GM19043 (cell line): Measurements from ENCODE around the gene RAB40C.

Experiments used
- ATAC-seq: cut with Tn5 transposase; IDR thresholded peaks from one replicate; pipeline ENCODE4 v1.9.1; 2021; ENCODE audit warnings: low read depth; ENCODE audit not compliant: unreplicated experiment

The RAB40C gene, protein sequence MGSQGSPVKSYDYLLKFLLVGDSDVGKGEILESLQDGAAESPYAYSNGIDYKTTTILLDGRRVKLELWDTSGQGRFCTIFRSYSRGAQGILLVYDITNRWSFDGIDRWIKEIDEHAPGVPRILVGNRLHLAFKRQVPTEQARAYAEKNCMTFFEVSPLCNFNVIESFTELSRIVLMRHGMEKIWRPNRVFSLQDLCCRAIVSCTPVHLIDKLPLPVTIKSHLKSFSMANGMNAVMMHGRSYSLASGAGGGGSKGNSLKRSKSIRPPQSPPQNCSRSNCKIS

GRCh38 chr16:589658-590187 is at the start of gene RAB40C:
TSS of gene RAB40C (plus strand) at chr16:590066. CDS start at chr16:590292, 226 bp downstream.
- ATAC-seq, result peak; percentile 77

- ATAC-seq, result no peak
Observed at GRCh38 chr16:540645-541340, 49.1 kb upstream of the RAB40C start.

DNA sequence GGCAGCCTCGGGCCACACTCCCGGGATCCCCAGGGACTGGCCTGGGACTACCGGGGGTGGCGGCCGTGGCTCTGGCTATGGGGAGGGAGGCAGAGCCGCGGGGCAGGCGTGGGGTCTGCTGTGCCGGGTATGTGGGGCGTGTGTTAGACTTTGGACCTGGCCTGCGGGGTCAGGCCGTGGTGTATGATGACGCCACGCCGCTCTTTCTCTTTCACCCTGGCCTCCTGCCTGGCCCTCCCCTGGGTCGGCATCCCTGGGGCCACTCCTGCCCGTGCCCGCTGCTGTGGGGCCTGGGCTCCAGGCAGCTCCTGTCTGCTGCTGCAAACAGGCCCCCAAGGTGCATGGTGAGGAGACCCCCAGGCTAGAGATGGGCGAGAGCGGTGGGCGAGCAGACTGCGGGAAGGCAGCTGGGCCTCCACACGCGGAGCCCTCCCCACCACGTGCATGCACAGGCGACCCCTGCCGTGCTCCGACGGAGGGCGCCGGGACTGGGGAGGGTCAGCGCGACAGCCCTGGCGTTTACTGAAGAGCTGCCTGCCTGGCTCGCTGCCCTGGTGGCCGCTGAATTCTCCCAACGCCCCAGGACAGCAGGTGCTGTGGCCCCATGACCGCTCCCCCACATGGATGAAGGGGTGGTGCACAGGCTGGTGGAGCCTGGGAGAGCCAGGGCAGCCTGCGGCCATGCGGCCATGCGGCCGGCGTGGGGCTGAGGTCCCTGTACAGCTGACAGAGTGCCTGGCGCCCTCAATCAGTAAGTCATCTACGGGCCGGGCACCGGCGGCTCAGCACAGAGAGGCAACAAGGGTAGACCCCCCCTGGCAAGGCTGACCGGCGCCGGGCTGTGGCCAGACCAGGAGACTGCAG is 46.3 kb upstream of the RAB40C start:
- no peak for ATAC-seq

GRCh38 chr16:544517-544916 is 45.3 kb upstream of the RAB40C start:
- ATAC-seq, result no peak

GRCh38 chr16:546909-547770 is 42.7 kb upstream of the RAB40C start:
- no peak for ATAC-seq

- ATAC-seq, result no peak
Observed at GRCh38 chr16:548586-548985, 41.3 kb upstream of the RAB40C start.

DNA sequence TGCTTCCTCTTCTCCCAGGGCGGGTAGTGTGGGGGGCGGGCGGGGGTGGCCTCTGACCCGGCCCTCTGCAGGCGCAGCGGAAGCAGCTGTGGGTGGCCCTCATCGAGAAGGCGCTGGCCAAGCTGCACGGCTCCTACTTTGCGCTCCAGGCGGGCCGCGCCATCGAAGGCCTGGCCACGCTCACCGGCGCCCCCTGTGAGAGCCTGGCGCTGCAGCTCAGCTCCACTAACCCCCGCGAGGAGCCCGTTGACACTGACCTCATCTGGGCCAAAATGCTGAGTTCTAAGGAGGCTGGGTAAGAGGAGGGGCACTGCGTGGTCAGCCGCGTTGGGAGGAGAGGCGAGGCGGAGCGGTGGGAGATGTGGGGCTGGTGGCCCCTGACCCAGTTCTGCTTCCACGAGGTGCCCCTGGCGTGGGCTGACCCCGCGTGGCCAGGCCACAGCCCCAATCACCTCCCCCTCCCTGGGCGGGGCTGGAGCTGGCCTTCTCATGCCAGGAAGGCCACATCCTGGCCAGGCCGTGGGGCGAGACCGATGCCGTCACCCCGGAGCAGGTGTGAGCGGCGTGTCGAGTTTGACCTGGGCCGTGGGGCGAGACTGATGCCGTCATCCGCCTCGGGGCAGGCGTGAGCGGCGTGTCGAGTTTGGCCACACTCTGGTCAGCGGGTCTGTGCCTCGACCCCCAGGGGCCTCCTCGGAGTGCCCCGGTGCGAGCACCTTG is 40.2 kb upstream of the RAB40C start:
- no peak for ATAC-seq

GRCh38 chr16:551210-551609 is 38.7 kb upstream of the RAB40C start:
- no peak for ATAC-seq

DNA sequence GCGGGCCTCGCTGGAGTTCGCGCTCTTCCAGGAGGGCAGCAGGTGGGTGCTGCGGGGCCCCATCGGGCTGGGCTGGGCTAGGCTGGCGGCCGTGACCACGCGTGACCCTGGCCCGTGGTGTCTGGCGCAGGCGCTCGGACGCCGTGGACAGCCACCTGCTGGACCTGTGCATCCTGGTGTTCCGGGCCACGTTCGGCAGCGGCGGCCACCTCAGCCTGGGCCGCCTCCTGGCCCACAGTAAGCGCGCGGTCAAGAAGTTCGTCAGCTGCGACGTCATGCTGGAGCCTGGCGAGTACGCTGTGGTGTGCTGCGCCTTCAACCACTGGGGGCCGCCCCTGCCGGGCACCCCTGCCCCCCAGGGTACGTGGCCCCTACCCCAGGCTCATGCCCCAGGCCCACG is 37.7 kb upstream of the RAB40C start:
- ATAC-seq, result no peak

DNA sequence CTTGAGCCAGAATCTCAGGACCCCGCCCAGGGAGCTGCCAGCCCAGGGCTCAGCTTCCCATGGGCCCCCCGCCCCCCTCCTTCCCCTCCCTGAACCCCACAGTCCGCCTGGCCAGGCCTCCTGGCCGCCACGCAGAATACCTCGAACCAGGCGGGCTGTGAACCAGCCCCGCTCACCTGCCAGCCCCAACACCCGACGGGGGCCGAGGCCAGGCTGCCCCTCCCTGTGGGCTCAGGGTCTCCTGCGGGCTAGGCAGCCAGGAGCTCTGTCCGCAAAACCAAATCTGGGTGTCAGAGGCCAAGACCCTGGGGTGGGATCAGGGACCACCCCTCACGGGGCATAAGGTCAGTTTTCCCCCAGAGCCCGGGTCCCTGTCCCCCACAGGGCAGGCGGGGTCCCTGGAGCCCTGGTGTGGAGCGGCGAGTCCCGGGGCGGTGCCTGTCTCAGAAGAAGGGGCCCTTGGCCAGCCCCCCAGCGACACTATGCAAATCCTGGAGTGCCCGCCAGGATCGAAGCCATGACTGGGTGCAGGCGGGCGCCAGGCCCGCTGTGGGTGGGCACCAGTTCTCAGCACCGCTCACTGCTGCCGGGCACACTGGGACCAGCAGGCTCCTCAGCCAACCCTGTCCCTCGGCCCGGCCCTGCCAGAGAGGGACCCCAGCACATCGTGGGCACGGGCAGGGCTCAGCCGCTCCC is 36.1 kb upstream of the RAB40C start:
- ATAC-seq, result no peak

GRCh38 chr16:554297-554621 is 35.6 kb upstream of the RAB40C start:
- no peak for ATAC-seq

DNA sequence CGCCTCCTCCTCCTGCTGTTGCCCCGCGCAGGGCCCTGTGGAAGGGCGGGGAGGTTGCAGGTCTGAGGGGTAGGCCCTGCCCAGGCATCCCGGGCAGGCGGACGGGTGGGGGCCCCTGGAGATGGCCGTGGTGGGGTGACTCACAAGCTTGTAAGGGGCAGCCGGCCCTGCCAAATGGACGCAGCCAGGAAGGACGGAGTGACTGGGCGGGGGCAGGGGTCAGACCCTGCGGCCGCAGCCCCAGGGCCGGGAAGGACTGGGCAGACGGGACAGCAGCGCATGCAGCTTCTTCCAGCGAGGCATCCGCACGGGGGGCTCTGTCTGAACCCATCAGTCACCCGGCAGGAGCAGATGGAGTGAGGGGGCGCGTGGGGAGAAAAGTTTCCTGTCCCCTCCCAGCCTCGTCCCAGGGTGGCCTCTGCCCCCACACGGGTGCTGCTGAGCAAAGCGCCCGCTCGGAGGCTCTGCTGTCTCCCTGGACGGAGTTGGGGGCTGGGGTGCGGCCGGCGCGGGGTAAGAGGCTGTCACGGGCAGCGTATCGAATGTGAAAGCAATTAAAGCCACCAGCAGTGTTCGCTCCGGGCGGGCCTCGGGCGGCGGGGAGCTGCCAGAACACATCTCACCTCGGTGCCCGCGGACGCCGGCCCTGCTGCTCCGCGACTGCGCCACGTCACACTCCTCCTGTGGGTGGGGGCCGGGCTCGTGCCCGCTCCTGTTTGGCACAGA is 35.1 kb upstream of the RAB40C start:
- ATAC-seq, result no peak

- ATAC-seq, result no peak
Observed at GRCh38 chr16:555528-556473, 34.1 kb upstream of the RAB40C start.

GRCh38 chr16:556474-557173 is 33.2 kb upstream of the RAB40C start:
- ATAC-seq, result no peak

GRCh38 chr16:557463-558297 is 32.2 kb upstream of the RAB40C start:
- ATAC-seq, result no peak
